ENCODE results near the gene RFK.

GRCh38 chr9:76358628-76359280 is 35.5 kb downstream of the RFK start:
- no peak for TF ChIP-seq CTCF (IDR thresholded peaks at IDR 0.05)
- TF ChIP-seq POLR2A (IDR thresholded peaks at IDR 0.05): no peak
